PC-9 (cell line): Measurements from ENCODE around the gene NCBP2. TPM values are rescaled to one million over a fixed set of nuclear protein-coding genes. Genes with fewer than 3 reads are reported as not detected.
A peak's percentile ranks its signal among the peaks of the same experiment; 100 is the strongest.

Experiments
- BruUV-seq: library from RNA; stranded (reverse); fragments of 400-500 nt; replicated peaks from 2 replicates; lab custom pipeline; 2021; lab: Mats Ljungman, UMichigan
- CTCF ChIA-PET: fragments of 300-600 bp; sonication (Branson Sonifier 250); formaldehyde crosslinking; loops from one replicate; lab custom pipeline; 2022; ENCODE audit warnings: antibody characterized with exemption; lab: Charles Lee
- POLR2A ChIA-PET: fragments of 300-600 bp; sonication (Branson Sonifier 250); formaldehyde crosslinking; loops from one replicate; lab custom pipeline; 2022; ENCODE audit warnings: antibody characterized with exemption; ENCODE audit not compliant: unreplicated experiment; lab: Charles Lee
- DNase-seq, 2 experiments: peaks; one replicate each; pipeline versions ENCODE4 v3.0.0 to v3.0.0-alpha.2; 2015 to 2022; ENCODE audit warnings: mixed read lengths in 1 of 2
- H2AFZ ChIP-seq: fragments of 200-600 bp; sonication (generic); 2 replicates; pipeline ENCODE4 v1.8.1; 2017; ENCODE audit warnings: antibody characterized with exemption
- H3F3A ChIP-seq: fragments of 200-600 bp; sonication (generic); 2 replicates; pipeline ENCODE4 v1.8.1; 2017; ENCODE audit warnings: antibody characterized with exemption, mild to moderate bottlenecking, low read depth; ENCODE audit not compliant: insufficient read depth
- H3K27ac ChIP-seq: fragments of 200-600 bp; sonication (generic); 2 replicates; pipeline ENCODE4 v1.6.1; 2016; ENCODE audit warnings: mixed run types
- H3K27me3 ChIP-seq: fragments of 200-600 bp; sonication (generic); 2 replicates; pipeline ENCODE4 v1.6.1; 2016; ENCODE audit warnings: low read depth, mixed run types; ENCODE audit not compliant: insufficient read depth
- H3K36me3 ChIP-seq: fragments of 200-600 bp; sonication (generic); 2 replicates; pipeline ENCODE4 v1.6.1; 2016; ENCODE audit warnings: low read depth, mixed run types
- H3K4me1 ChIP-seq: fragments of 200-600 bp; sonication (generic); replicated peaks from 2 replicates; pipeline ENCODE4 v1.6.1; 2016; ENCODE audit warnings: mixed run types; ENCODE audit not compliant: insufficient read depth
- H3K4me2 ChIP-seq: fragments of 200-600 bp; sonication (generic); 2 replicates; pipeline ENCODE4 v1.6.1; 2017; ENCODE audit warnings: mixed run types
- H3K4me3 ChIP-seq: fragments of 200-600 bp; sonication (generic); 2 replicates; pipeline ENCODE4 v1.6.1; 2016; ENCODE audit warnings: mixed run types
- H3K79me2 ChIP-seq: fragments of 200-600 bp; sonication (generic); 2 replicates; pipeline ENCODE4 v1.6.1; 2017; ENCODE audit warnings: low read depth, mixed run types
- H3K9me2 ChIP-seq: fragments of 200-600 bp; sonication (generic); 2 replicates; pipeline ENCODE4 v1.8.1; 2017; ENCODE audit warnings: mild to moderate bottlenecking; ENCODE audit not compliant: insufficient read depth
- H3K9me3 ChIP-seq: fragments of 200-600 bp; sonication (generic); 2 replicates; pipeline ENCODE4 v1.8.1; 2016; ENCODE audit warnings: low read depth; ENCODE audit not compliant: insufficient read depth
- H4K20me1 ChIP-seq: fragments of 200-600 bp; sonication (generic); 2 replicates; pipeline ENCODE4 v1.8.1; 2017; ENCODE audit not compliant: insufficient read depth
- EZH2 ChIP-seq: fragments of 200-600 bp; sonication (generic); IDR thresholded peaks from 2 replicates; pipeline ENCODE4 v1.8.0; 2017; ENCODE audit warnings: antibody characterized with exemption, low read depth
- intact Hi-C: fragments of 100-400 bp; cut with micrococcal nuclease; formaldehyde crosslinking; loops from one replicate; pipeline ENCODE4 v1.10.0; 2022; ENCODE audit not compliant: unreplicated experiment
- total RNA-seq: library from RNA; stranded (reverse); gene quantifications from 2 replicates; pipeline ENCODE4 v1.2.3, GENCODE V29; 2021
- TF ChIP-seq, protein P1 (sequence below): fragments of 200-600 bp; sonication (generic); conservative IDR thresholded peaks from 2 replicates; pipeline ENCODE4 v1.6.1; 2017; ENCODE audit warnings: mixed run types, antibody characterized with exemption, mild to moderate bottlenecking, moderate library complexity

Gene NCBP2
- total RNA-seq, 1 experiment from 2014 or later: 91.8 TPM

DNA sequence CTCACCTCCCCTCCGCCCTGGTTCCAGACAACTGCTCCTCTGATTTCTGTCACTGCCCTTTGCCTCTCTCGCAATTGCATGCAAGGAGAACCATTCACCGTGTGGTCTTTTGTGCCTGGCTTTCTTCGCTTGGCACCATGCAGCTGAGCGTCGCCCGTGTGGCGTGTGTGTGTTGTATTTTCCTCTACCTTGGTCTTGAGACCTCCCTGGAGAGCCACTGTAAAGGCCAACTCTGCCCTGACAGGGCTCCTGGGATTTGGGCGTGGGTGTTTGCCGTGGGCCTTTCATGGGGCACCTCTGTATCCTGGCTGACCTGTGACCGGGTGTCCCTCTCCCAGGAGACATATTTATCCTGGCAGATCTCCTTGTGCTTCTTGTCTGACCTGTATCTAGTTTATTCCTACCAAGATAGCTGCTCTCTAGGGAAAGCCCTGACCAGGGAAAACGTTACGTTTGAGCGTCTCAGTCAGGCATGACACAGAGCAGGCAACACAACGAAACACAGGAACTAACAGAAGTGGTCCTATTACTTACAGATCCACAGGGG is 28.3 kb upstream of the NCBP2 start:
- Histone ChIP-seq H3K4me1 (no peaks in the 10 kb centered on the region), H3K4me3 (no peak overlapping the region), H3F3A (0 out of 2 replicates have a peak, but pooled peaks cover 5% of the 10 kb centered on the region), H3K36me3 (no peaks in the 10 kb centered on the region), H3K27ac (no peak overlapping the region), H3K9me2 (no peaks in the 10 kb centered on the region), H3K27me3 (peaks cover 22% of the 10 kb centered on the region), H3K9me3 (no peaks in the 10 kb centered on the region), H2AFZ (no peak overlapping the region), H3K4me2 (no peak overlapping the region), H4K20me1 (no peaks in the 10 kb centered on the region), H3K79me2 (no peaks in the 10 kb centered on the region)
- intact Hi-C loops: loop anchor here (1.0 kb wide), 3 partner anchors 132 to 434 kb away; no protein-coding TSS in a partner anchor
- no peak for DNase-seq
- CTCF ChIA-PET: interaction anchor here (1.3 kb wide), 1 partner anchor 361 kb away, joined by 7 read pairs; no protein-coding TSS in a partner anchor
- no TSS peak for BruUV-seq
- TF ChIP-seq, protein P1, sequence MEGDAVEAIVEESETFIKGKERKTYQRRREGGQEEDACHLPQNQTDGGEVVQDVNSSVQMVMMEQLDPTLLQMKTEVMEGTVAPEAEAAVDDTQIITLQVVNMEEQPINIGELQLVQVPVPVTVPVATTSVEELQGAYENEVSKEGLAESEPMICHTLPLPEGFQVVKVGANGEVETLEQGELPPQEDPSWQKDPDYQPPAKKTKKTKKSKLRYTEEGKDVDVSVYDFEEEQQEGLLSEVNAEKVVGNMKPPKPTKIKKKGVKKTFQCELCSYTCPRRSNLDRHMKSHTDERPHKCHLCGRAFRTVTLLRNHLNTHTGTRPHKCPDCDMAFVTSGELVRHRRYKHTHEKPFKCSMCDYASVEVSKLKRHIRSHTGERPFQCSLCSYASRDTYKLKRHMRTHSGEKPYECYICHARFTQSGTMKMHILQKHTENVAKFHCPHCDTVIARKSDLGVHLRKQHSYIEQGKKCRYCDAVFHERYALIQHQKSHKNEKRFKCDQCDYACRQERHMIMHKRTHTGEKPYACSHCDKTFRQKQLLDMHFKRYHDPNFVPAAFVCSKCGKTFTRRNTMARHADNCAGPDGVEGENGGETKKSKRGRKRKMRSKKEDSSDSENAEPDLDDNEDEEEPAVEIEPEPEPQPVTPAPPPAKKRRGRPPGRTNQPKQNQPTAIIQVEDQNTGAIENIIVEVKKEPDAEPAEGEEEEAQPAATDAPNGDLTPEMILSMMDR: no peak
- no peak for TF ChIP-seq EZH2
- POLR2A ChIA-PET: no interaction called here

DNA sequence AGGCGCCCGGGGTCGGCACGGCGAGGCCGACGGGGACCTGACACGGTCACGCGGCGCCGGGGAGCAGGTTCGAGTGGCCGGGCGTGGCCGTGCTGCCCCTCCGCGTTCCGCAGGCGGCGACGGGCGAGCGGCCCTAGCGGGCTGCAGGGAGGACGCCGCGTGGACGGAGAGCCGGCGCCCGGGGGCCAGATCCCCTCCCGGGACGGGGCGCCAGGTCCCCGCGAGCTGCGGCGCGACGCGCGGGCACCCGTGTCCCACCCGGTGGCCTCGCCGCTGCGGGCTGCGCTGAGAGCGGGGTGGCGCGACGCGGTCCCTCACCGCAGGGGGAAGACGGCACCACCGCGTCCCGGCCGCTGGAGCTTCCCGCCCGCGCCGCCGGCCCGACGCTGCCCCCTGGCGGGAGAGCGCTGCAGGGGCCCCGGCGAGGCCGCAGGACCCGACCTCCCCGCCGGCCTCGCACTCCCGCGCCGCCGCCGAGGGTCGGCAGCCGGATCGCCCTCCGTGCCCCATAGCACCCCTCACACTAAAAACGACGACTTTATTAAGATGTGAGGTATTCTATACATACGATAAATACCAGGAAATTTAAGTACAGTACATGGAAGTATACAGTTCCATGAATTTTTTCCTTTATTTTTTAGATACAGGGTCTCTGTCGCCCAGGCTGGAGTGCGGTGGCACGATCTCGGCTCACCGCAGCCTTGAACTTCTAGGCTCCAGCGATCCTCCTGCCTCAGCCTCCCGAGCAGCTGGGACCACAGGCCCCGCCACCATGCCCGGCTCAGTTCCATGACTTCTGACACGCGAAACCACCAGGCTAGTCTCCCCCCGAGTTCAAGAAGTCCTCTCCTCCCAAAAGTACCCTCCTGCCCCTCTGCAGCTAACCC is 27.6 kb upstream of the NCBP2 start:
- H3K4me3 ChIP-seq: peak overlapping the region; percentile 73; the same call in 1 of the 2 replicates
- ChIA-PET POLR2A (interaction anchor here (0.5 kb wide), 1 partner anchor 57 kb away, joined by 6 read pairs; no protein-coding TSS in a partner anchor), CTCF (interaction anchor here (0.6 to 1.3 kb wide), 5 partner anchors 9 to 757 kb away, joined by 3 to 7 read pairs (median 3); partner anchors contain the start of gene PAK2)
- peak overlapping the region; percentile 99; the same call in 1 of the 2 replicates for H2AFZ ChIP-seq
- no peaks in the 10 kb centered on the region for H3K79me2 ChIP-seq
- H4K20me1 ChIP-seq: no peaks in the 10 kb centered on the region
- DNase-seq: peak in 1 of 2 experiments; percentile 80
- intact Hi-C loops: loop anchor here (1.0 kb wide), 1 partner anchor 361 kb away; no protein-coding TSS in a partner anchor
- no peaks in the 10 kb centered on the region for H3K9me2 ChIP-seq
- no TSS peak for BruUV-seq
- H3K4me2 ChIP-seq: peak overlapping the region; percentile 91
- H3K9me3 ChIP-seq: no peaks in the 10 kb centered on the region
- TF ChIP-seq, protein P1: peak; percentile 72
- TF ChIP-seq EZH2: peak; percentile 94; the same call in 1 of the 2 replicates
- H3K27ac ChIP-seq: no peak overlapping the region
- H3K27me3 ChIP-seq: peaks cover 22% of the 10 kb centered on the region
- no peaks in the 10 kb centered on the region for H3K36me3 ChIP-seq
- H3F3A ChIP-seq: 0 out of 2 replicates have a peak, but pooled peaks cover 5% of the 10 kb centered on the region
- H3K4me1 ChIP-seq: no peaks in the 10 kb centered on the region

DNA sequence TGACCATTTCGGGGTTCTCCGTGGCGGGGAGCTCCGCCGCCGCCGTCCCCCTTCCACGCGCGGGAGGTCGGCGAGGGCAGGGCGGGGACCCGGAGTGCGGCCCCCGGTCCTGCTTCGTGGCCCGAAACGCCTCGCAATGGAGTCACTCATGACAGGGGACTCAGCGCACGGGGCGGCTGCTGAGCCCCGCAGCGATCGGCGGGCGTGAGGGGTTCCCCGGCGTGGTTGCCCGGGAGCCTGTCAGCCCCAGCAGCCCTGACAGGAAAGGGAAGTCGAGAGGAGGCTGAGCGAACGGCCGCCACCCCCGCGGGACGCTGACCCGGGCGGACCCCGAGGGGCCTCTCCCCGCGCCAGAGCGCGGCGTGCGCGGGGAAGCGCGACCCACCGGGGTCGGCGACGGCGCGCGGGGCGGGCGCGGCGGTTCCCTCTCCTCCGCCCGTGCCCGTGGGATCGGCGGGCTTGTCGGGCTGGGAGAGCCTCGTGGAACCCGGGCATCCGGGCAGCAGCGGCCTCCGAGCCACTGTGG is 26.9 kb upstream of the NCBP2 start:
- Histone ChIP-seq H3K27ac (no peak overlapping the region), H3K79me2 (no peaks in the 10 kb centered on the region), H3K4me1 (no peaks in the 10 kb centered on the region), H3K27me3 (peaks cover 22% of the 10 kb centered on the region), H3K4me2 (peak overlapping the region; percentile 91), H4K20me1 (no peaks in the 10 kb centered on the region), H3F3A (0 out of 2 replicates have a peak, but pooled peaks cover 5% of the 10 kb centered on the region), H3K9me2 (no peaks in the 10 kb centered on the region), H3K9me3 (no peaks in the 10 kb centered on the region), H3K4me3 (peak overlapping the region; percentile 73), H2AFZ (peak overlapping the region; percentile 99), H3K36me3 (no peaks in the 10 kb centered on the region)
- peak in 1 of 2 experiments; percentile 41 for DNase-seq
- ChIA-PET POLR2A (interaction anchor here (0.5 kb wide), 1 partner anchor 56 kb away, joined by 6 read pairs; no protein-coding TSS in a partner anchor), CTCF (interaction anchor here (0.6 to 1.3 kb wide), 6 partner anchors 8 to 757 kb away, joined by 3 to 7 read pairs (median 4); partner anchors contain the start of gene PAK2)
- intact Hi-C loops: no loop called here
- no TSS peak for BruUV-seq
- TF ChIP-seq, protein P1: no peak
- peak; percentile 92 for TF ChIP-seq EZH2
